ENCODE data around the gene CRADD.

CRADD gene

DNA sequence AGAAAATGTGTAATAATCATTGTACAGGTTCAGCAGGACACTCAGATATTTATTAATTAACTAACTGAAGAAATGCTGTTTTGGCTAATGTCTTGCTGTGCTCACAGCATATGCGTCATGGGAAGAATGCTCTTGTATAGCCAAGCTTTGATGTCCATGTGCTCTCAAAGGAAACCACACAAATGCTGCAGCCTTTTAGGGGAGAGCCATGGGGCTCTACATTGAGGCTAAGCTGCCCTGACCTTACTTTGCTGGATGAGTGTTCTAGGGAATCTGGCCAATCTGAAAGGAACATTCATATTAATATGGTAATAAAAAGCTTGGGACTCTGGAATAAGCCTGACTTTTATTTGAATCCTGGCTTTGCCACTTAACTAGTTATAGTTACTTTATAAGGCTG is 9.5 kb upstream of the CRADD start:
- TF ChIP-seq, protein P1, sequence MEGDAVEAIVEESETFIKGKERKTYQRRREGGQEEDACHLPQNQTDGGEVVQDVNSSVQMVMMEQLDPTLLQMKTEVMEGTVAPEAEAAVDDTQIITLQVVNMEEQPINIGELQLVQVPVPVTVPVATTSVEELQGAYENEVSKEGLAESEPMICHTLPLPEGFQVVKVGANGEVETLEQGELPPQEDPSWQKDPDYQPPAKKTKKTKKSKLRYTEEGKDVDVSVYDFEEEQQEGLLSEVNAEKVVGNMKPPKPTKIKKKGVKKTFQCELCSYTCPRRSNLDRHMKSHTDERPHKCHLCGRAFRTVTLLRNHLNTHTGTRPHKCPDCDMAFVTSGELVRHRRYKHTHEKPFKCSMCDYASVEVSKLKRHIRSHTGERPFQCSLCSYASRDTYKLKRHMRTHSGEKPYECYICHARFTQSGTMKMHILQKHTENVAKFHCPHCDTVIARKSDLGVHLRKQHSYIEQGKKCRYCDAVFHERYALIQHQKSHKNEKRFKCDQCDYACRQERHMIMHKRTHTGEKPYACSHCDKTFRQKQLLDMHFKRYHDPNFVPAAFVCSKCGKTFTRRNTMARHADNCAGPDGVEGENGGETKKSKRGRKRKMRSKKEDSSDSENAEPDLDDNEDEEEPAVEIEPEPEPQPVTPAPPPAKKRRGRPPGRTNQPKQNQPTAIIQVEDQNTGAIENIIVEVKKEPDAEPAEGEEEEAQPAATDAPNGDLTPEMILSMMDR (conservative IDR thresholded peaks at IDR 0.05; ENCODE audit: low read depth) = no peak
- no peak for DNase-seq (ENCODE audit: low spot score)

DNA sequence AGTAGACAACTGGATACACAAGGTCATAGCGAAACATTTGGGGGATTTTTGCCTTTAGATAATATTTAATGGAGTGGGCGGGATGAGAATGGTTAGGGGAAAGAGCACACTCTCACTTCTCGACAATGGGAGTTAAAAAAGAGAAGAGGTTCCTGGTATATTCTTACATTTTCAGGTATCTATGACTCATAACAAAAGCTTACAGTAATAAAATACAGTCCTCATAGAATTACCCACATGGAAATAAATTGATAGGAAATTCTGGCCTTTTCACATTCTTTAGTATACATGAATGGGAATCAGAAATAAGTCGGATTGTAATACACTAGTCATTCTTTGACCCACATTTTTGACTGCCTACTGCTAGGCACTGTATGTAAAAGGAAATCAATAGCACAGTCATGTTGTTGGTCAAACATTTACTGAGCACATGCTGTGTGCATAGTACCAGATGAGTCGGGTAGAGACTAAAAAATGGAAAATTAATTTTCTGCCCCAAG is 8.2 kb upstream of the CRADD start:
- TF ChIP-seq, protein P1 (conservative IDR thresholded peaks at IDR 0.05; ENCODE audit: low read depth) = no peak
- ChIA-PET CTCF (interaction anchor here (0.7 kb wide), 1 partner anchor 315 kb away, joined by 5 read pairs; no protein-coding TSS in a partner anchor), POLR2A (ENCODE audit: low non-redundant PET) (no interaction called here)
- DNase-seq (ENCODE audit: low spot score) = no peak
- H3K27ac ChIP-seq = no peak overlapping the region

More for the DNA sequence above, 9.5 kb upstream of the CRADD start:
- no peak overlapping the region for H3K27ac ChIP-seq
- CTCF ChIA-PET = interaction anchor here (0.5 to 0.7 kb wide), 3 partner anchors 11 to 84 kb away, joined by 4 to 9 read pairs (median 5); no protein-coding TSS in a partner anchor
- POLR2A ChIA-PET (ENCODE audit: low non-redundant PET) = no interaction called here

DNA sequence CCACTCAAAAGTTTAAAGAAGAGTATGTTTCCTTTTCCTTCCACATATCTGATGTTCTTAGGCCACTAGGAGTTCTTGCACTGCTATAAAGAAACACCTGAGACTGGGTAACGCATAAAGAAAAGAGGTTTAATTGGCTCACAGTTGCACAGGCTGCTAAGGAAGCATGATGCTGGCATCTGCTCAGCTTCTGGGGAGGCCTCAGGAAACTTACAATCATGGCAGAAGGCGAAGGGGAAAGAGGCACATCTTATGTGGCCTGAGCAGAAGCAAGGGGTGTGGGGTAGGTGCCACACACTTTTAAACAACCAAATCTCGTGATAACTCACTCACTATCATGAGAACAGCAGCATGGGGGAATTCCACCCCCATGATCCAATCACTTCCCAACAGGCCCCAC is 7.7 kb upstream of the CRADD start:
- TF ChIP-seq, protein P1 (conservative IDR thresholded peaks at IDR 0.05; ENCODE audit: low read depth) = no peak
- CTCF ChIA-PET = no interaction called here
- no peak for DNase-seq (ENCODE audit: low spot score)
- POLR2A ChIA-PET (ENCODE audit: low non-redundant PET) = no interaction called here
- no peak overlapping the region for H3K27ac ChIP-seq

DNA sequence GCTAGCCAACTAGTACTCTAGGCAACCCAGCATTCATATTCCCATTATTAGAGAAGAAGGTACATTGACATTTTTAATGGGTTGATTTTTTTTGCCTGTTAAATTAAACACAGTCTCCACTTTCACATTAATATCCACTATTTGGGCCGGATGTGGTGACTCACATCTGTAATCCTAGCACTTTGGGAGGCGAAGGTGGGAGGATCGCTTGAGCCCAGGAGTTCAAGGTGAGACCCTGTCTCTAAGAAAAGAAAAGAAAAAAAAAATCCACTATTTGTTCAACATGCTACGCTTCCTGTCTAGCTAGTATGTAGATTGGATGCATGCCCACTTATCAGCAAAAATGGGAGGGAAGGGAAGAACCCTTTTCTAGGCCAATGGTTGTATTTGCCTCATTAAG is 7.1 kb upstream of the CRADD start:
- ChIA-PET POLR2A (ENCODE audit: low non-redundant PET) (no interaction called here), CTCF (no interaction called here)
- TF ChIP-seq, protein P1 (conservative IDR thresholded peaks at IDR 0.05; ENCODE audit: low read depth) = no peak
- H3K27ac ChIP-seq = no peak overlapping the region
- DNase-seq (ENCODE audit: low spot score) = no peak

DNA sequence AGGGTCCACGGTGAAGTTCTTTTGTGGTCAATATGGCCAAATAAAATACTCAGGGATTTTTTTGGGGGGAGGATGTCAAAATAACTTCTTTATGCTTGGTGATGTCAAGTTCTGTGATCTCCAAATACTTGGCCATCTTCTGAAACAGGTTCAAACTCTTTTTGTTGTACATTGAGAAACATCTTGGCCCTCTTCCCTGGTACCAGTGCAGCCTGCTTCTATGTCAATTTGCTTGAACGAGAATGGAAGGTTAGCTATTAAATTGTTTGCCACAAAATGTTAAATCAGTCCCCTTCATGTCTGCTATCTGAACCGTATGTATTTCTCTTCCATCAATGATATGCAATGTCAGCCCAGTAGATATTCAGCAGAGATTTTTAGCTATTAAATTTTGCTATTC is 6.1 kb upstream of the CRADD start:
- H3K27ac ChIP-seq = no peak overlapping the region
- no peak for DNase-seq (ENCODE audit: low spot score)
- POLR2A ChIA-PET (ENCODE audit: low non-redundant PET) = no interaction called here
- CTCF ChIA-PET = no interaction called here
- TF ChIP-seq, protein P1 (conservative IDR thresholded peaks at IDR 0.05; ENCODE audit: low read depth) = no peak

DNA sequence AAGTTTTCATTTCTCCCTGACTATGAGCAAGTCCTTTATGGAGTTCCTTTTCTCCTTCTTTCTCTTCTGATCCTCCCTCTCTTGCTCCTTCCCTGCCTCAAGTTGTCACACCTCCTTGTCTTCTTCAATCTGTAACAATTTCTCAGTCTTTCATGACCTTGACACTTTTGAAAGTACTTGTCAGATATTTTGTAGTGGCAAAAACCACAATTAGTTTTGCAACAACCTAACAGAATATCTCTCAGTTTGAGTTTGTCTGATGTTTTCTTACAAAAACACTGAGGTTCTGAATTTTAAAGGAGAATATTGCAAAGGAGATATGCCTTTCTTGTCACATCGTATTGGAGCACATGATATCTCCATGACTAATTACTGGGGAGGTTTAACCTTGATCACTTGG is 4.1 kb upstream of the CRADD start:
- H3K27ac ChIP-seq = no peak overlapping the region
- DNase-seq (ENCODE audit: low spot score) = no peak
- CTCF ChIA-PET = no interaction called here
- TF ChIP-seq, protein P1 (conservative IDR thresholded peaks at IDR 0.05; ENCODE audit: low read depth) = no peak
- POLR2A ChIA-PET (ENCODE audit: low non-redundant PET) = no interaction called here

DNA sequence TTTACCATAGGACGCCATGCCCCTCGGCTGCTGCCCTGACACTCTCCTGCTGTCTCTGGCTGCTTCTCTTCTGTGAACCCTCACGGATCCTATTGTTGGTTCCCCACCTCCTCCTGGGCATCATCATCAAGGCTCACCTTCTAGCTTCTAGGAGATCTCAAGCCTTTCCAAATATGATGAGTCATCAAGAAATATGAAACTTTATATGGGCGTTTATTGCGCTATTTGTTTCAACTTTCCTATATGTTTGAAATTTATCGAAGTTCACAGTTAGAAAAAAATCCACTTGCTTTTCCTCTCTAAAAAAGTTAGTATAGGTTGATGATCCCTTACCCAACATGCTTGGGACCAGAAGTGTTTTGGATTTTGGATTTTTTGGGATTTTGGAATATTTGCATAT is 2.8 kb upstream of the CRADD start:
- H3K27ac ChIP-seq = no peak overlapping the region
- TF ChIP-seq, protein P1 (conservative IDR thresholded peaks at IDR 0.05; ENCODE audit: low read depth) = no peak
- ChIA-PET CTCF (no interaction called here), POLR2A (ENCODE audit: low non-redundant PET) (no interaction called here)
- no peak for DNase-seq (ENCODE audit: low spot score)
